Left hindlimb (tissue), 1 donor: Measurements from ENCODE around the gene PSD.

Experiments used
- DNase-seq: peaks from one replicate; pipeline ENCODE4 v3.0.0-alpha.2; 2018

The PSD gene

DNA sequence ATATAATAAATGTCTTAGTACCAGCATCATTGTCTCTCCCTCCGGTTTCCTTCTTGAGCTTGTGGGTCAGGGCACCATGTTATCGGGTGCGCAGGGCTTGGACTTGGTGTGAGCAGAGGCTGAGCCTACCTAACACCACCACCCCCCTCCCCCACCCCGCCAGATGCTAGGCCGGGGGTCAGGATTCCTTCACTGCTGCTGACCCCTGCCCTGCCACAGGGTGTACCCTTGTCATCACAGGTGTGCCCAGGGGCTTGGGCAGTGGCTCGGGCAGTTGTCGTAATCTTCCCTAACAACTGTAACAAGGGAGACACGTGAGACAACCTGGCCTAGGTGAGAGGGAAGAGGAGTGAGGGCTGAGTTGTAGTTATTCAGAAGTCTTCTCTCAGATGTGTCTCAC lies 35.7 kb downstream of the PSD start:
- no peak for DNase-seq

DNA sequence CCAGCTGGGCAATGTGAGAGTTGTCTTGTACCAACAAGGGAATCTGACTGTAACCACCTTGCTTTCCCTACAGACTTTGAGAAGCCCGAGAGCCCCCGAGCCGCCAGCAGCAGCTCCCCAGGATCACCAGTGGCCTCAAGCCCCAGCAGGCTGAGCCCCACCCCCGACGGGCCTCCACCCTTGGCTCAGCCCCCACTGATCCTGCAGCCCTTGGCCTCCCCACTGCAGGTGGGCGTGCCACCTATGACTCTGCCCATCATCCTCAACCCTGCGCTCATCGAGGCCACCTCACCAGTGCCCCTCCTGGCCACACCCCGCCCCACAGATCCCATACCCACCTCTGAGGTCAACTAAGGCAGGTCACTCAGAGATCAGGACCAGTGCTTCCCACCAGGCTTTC lies 36.6 kb downstream of the PSD start:
- DNase-seq, result no peak

DNA sequence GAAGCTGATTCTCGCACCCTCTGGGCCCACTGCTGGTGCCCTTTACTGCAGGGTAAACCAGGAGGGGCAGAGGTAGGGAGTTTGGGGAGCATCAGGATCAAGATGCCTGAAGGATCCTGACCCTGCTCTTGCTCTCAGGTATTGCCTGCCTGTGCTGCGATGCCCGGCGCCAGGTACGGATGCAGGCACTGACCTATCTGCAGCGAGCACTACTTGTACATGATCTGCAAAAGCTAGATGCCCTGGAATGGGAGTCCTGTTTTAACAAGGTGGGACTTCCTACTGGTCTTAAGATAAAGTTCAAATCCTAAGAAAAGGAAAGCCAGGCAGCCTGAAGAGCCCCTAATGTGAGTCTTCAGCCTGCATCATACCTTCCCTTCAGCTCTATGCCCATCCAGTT lies 39.2 kb downstream of the PSD start:
- no peak for DNase-seq

DNA sequence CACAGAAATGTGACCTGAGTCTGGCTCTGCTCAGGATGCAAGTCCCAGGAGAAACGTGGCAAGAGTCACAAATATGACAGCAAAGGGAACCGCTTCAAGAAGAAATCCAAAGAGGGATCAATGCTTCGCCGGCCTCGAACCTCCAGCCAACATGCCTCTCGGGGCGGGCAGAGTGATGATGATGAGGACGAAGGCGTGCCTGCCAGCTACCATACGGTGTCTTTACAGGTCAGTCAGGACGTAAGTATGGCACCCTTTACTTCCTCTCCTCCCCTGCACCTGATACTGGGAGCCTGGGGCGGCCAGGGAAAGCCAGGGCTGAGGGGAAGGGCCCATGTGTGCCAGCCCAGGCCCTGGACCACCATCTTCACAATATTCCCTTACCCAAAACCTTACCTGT lies 41.7 kb downstream of the PSD start:
- DNase-seq, result no peak

DNA sequence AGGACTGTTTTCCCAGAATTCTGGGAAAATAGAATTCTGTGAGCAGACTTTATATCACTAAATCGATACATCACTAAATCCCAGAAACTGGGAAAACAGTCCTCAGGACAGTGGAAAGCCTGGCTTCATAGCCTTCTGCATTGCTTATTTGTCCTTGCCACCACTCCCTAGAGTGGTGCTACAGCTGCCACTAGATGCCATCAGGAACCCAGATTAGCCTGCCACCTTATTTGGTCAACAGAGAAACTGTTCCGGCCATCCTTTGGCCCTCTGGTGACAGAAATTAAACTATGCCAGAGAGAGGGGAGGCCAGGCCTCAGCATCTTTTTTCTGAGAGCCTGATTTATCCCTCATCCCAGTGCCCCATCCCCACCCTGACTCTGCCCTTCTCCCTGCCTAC lies 42.7 kb downstream of the PSD start:
- peak; percentile 20 for DNase-seq

DNA sequence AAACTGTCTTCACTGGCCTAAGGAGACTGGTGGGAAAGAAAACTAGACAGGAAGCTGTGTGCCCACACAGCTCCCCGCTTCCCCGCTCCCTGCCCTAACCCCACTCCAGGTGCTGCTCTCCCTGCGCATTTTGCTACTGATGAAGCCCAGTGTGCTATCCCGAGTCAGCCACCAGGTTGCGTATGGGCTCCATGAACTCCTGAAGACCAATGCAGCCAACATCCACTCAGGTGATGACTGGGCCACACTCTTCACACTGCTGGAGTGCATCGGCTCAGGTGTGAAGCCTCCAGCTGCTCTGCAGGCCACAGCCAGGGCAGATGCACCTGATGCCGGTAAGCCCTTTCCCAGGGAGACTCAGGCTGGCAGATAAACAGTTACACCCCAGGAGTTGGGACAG lies 43.3 kb downstream of the PSD start:
- no peak for DNase-seq

DNA sequence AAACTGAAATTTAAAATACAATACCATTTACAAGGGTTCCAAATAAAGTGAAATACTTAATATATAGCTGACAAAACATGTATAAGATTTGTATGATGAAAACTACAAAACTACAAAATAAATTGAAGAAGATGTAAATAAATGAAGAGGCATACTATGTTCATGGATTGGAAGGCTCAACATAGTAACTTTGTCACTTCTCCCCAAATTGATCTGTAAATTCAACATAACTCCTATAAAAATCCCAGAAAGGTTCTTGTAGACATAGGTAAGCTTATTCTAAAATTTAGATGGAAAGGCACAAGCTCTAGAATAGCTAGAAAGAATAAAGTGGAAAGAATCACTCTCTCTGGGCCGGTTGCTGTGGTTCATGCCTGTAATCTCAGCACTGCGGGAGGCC lies 47.3 kb downstream of the PSD start:
- no peak for DNase-seq

DNA sequence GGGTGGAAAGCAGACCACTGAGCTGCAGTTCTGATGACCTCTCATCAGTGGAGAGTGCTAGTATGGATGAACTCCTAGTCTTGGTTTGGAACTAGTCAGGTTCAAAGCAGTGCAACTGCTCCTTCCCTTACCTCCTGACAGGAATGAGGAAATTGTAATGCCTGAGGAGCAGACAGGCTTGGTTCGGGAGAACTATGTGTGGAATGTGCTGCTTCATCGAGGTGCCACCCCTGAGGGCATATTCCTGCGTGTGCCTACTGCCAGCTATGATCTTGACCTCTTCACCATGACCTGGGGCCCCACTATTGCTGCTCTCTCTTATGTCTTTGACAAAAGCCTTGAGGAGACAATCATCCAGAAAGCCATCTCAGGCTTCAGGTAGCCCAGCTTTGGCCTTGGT lies 50.5 kb downstream of the PSD start:
- no peak for DNase-seq

DNA sequence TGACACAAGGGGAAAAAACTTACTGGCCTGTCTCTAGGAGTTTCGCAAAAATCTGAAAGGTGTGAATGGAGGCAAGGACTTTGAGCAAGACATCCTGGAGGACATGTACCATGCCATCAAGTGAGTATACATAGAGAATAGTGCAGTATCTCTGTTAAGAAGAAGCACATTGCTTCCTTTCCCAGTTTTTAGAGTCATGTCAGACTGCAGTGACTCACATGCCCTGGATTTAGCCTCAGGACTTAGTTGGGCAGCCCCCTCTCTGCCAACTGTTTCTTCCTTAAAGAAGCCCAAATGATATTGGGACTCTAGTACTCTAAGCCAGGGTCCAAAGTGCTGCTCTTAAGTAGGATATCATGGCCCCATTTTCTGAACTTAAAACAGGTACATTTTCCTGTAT lies 51.1 kb downstream of the PSD start:
- DNase-seq, result no peak

DNA sequence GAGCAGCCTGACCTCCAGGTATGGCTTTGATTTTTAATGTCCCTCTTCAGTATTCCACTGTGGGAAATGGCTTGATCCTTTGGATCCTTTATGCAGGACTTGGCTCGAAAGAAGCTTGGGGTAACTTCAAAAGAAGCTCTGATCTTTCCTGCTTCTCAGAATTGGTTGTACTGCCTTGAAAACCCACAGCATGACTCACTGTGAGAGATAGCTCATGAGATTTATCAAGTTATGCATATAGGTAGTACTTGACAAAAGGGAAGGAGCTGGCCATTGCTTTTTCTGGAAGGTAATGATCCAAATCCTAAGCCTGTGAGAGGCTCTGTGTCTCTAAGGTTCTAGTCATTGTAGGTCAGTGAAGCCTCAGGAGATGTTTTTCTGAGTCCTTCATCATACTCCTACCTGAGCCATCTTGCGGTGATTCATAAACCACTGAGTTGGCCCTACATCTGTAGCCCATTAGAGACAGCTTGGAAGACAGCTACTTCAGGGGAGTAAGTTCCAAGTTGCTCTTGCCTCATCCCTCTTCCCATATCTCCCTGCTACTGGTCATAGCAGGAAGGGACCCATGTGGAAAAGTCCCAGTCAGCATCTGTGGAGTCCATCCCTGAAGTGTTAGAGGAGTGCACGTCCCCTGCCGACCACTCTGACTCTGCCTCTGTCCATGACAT lies 59.7 kb downstream of the PSD start:
- no peak for DNase-seq

DNA sequence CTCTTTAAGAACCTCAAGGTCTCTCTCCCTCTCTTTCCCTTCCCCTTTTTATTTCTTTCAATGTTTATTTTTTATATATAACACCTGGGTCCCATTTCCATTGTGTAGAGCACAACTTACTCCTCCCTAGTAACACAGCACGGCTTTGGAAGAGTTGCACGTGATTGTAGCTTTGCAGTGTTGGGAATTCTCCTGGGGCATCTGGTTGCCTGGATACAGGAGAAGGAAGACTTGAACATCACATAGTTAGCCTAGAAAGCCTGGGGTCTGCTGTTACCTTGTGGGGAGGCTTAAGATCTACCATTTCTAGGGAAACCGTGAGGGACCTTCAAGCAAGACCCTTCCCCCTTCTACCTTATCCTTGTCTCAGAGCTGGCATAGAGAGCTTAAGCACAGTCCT lies 64.1 kb downstream of the PSD start:
- DNase-seq, result no peak
